GM10266 (cell line): Measurements from ENCODE around the gene RTN4IP1.

Experiments
- DNase-seq: peaks from one replicate; pipeline ENCODE4 v3.0.0; 2012; ENCODE audit errors: extremely low spot score
- CTCF ChIP-seq: IDR thresholded peaks from 2 replicates; pipeline ENCODE4 v1.5.1; 2012; ENCODE audit warnings: mild to moderate bottlenecking, low read depth; ENCODE audit not compliant: control insufficient read depth, insufficient read depth; ENCODE audit errors: missing control alignments

The RTN4IP1 gene

GRCh38 chr6:106618324-106618723, 11.0 kb downstream of the RTN4IP1 start:
- DNase-seq = no peak
- no peak for TF ChIP-seq CTCF

- TF ChIP-seq CTCF = no peak
- no peak for DNase-seq
Observed at GRCh38 chr6:106617857-106618256, 11.4 kb downstream of the RTN4IP1 start.

GRCh38 chr6:106617302-106617701, 12.0 kb downstream of the RTN4IP1 start:
- DNase-seq = no peak
- no peak for TF ChIP-seq CTCF

GRCh38 chr6:106614592-106615257, 14.6 kb downstream of the RTN4IP1 start:
- DNase-seq = no peak

GRCh38 chr6:106614166-106614565, 15.1 kb downstream of the RTN4IP1 start:
- DNase-seq = no peak
- no peak for TF ChIP-seq CTCF

More at GRCh38 chr6:106614592-106615257, 14.6 kb downstream of the RTN4IP1 start:
- TF ChIP-seq CTCF = no peak

GRCh38 chr6:106613590-106613989, 15.7 kb downstream of the RTN4IP1 start:
- no peak for DNase-seq
- TF ChIP-seq CTCF = no peak

GRCh38 chr6:106612671-106613416, 16.5 kb downstream of the RTN4IP1 start:
- DNase-seq = no peak

More at GRCh38 chr6:106612671-106613416, 16.5 kb downstream of the RTN4IP1 start:
- TF ChIP-seq CTCF = no peak
